Activated naive CD4-positive, alpha-beta T cell treated with anti-CD3 and anti-CD28 coated beads, Interleukin-2, amount 50 U/mL, for 16 hours (primary cell): ENCODE results near the gene KMT2E.
A peak's percentile ranks its signal among the peaks of the same experiment; 100 is the strongest.

Experiments
- DNase-seq: peaks from one replicate; pipeline ENCODE4 v3.0.0-alpha.2; 2020

Gene KMT2E

GRCh38 chr7:105010504-105011130, 3.4 kb upstream of the KMT2E start:
- no peak for DNase-seq

- DNase-seq: no peak
Measured at GRCh38 chr7:105011141-105011830, 2.7 kb upstream of the KMT2E start.

GRCh38 chr7:105011831-105012502, 2.0 kb upstream of the KMT2E start:
- peak; percentile 25 for DNase-seq

- DNase-seq: peak; percentile 99
Measured at GRCh38 chr7:105012503-105013220, 1.3 kb upstream of the KMT2E start.

- DNase-seq: peak; percentile 96
Measured at GRCh38 chr7:105013221-105013815, 687 bp upstream of the KMT2E start.

- DNase-seq: peak; percentile 37
Measured at GRCh38 chr7:105014693-105015389, 836 bp downstream of the KMT2E start.

GRCh38 chr7:105015390-105015965, 1.5 kb downstream of the KMT2E start:
- peak; percentile 20 for DNase-seq

- DNase-seq: no peak
Measured at GRCh38 chr7:105016068-105016708, 2.2 kb downstream of the KMT2E start.

GRCh38 chr7:105016709-105017656, 3.0 kb downstream of the KMT2E start:
- DNase-seq: no peak

GRCh38 chr7:105017657-105018365, 3.8 kb downstream of the KMT2E start:
- DNase-seq: no peak

- no peak for DNase-seq
Measured at GRCh38 chr7:105019269-105019668, 5.3 kb downstream of the KMT2E start.

GRCh38 chr7:105020926-105021325, 6.9 kb downstream of the KMT2E start:
- no peak for DNase-seq

- no peak for DNase-seq
Measured at GRCh38 chr7:105021352-105021751, 7.3 kb downstream of the KMT2E start.

- DNase-seq: no peak
Measured at GRCh38 chr7:105021967-105022366, 8.0 kb downstream of the KMT2E start.

GRCh38 chr7:105022458-105022857, 8.5 kb downstream of the KMT2E start:
- no peak for DNase-seq

GRCh38 chr7:105024734-105025133, 10.7 kb downstream of the KMT2E start:
- DNase-seq: no peak

- DNase-seq: no peak
Measured at GRCh38 chr7:105026750-105027149, 12.7 kb downstream of the KMT2E start.

- DNase-seq: no peak
Measured at GRCh38 chr7:105027176-105027853, 13.3 kb downstream of the KMT2E start.

- no peak for DNase-seq
Measured at GRCh38 chr7:105028004-105028403, 14.0 kb downstream of the KMT2E start.
